SK-N-SH treated with all-trans-retinoic acid at 6 μM for 48 hours (cell line): ENCODE measurements around the gene TAC1.
A peak's percentile ranks its signal among the peaks of the same experiment; 100 is the strongest.

Experiments
- ATAC-seq: fragments of 200-7000 bp; cut with Tn5 transposase; 3 replicates; pipeline ENCODE4 v1.9.1; 2020; ENCODE audit warnings: mild to moderate bottlenecking, moderate library complexity
- ARNTL ChIP-seq: fragments of 450-650 bp; formaldehyde crosslinking; IDR thresholded peaks from 2 replicates; pipeline ENCODE4 v1.5.0; 2020; ENCODE audit warnings: low read depth, mild to moderate bottlenecking, moderate library complexity, borderline replicate concordance
- BACH2 ChIP-seq: fragments of 250-450 bp; sonication (Bioruptor Pico); IDR thresholded peaks from 2 replicates; pipeline ENCODE4 v1.9.0; 2021; ENCODE audit warnings: mild to moderate bottlenecking, borderline replicate concordance
- CSDC2 ChIP-seq: fragments of 250-450 bp; sonication (Bioruptor Pico); IDR thresholded peaks from 2 replicates; pipeline ENCODE4 v1.5.0; 2020; ENCODE audit warnings: mild to moderate bottlenecking, moderate library complexity
- GLIS3 ChIP-seq: fragments of 250-450 bp; sonication (Bioruptor Pico); IDR thresholded peaks from 2 replicates; pipeline ENCODE4 v1.5.0; 2020; ENCODE audit warnings: mild to moderate bottlenecking, moderate library complexity
- ISL1 ChIP-seq: fragments of 250-450 bp; sonication (Bioruptor Pico); IDR thresholded peaks from 2 replicates; pipeline ENCODE4 v2.1.2; 2022; ENCODE audit warnings: mild to moderate bottlenecking, moderate library complexity
- OSR1 ChIP-seq: fragments of 250-450 bp; sonication (Bioruptor Pico); IDR thresholded peaks from 2 replicates; pipeline ENCODE4 v1.8.0; 2022; ENCODE audit warnings: moderate library complexity, mild to moderate bottlenecking, inconsistent platforms
- PATZ1 ChIP-seq: fragments of 250-450 bp; sonication (Bioruptor Pico); IDR thresholded peaks from 2 replicates; pipeline ENCODE4 v1.8.0; 2020; ENCODE audit warnings: mild to moderate bottlenecking, moderate library complexity, borderline replicate concordance
- POU6F1 ChIP-seq: fragments of 250-450 bp; sonication (Bioruptor Pico); IDR thresholded peaks from 2 replicates; pipeline ENCODE4 v1.8.0; 2021; ENCODE audit warnings: low read depth, mild to moderate bottlenecking, moderate library complexity, borderline replicate concordance
- PPARA ChIP-seq: fragments of 250-450 bp; sonication (Bioruptor Pico); IDR thresholded peaks from 2 replicates; pipeline ENCODE4 v1.5.0; 2020; ENCODE audit warnings: mild to moderate bottlenecking, borderline replicate concordance
- RARB ChIP-seq: fragments of 250-450 bp; sonication (Bioruptor Pico); IDR thresholded peaks from 2 replicates; pipeline ENCODE4 v1.8.0; 2021; ENCODE audit warnings: mild to moderate bottlenecking, moderate library complexity
- SNAI2 ChIP-seq: fragments of 250-450 bp; sonication (Bioruptor Pico); IDR thresholded peaks from 2 replicates; pipeline ENCODE4 v1.5.0; 2020; ENCODE audit warnings: mild to moderate bottlenecking, moderate library complexity
- TCF4 ChIP-seq: fragments of 250-450 bp; sonication (Bioruptor Pico); IDR thresholded peaks from 2 replicates; pipeline ENCODE4 v1.8.0; 2021; ENCODE audit warnings: mild to moderate bottlenecking, moderate library complexity, borderline replicate concordance
- TOX ChIP-seq: fragments of 250-450 bp; sonication (Bioruptor Pico); IDR thresholded peaks from 2 replicates; pipeline ENCODE4 v1.8.0; 2021; ENCODE audit warnings: mild to moderate bottlenecking, moderate library complexity, borderline replicate concordance
- TSHZ2 ChIP-seq: fragments of 250-450 bp; sonication (Bioruptor Pico); IDR thresholded peaks from 2 replicates; pipeline ENCODE4 v1.5.0; 2020; ENCODE audit warnings: mild to moderate bottlenecking, moderate library complexity
- ZC3H10 ChIP-seq: fragments of 250-450 bp; sonication (Bioruptor Pico); IDR thresholded peaks from 2 replicates; pipeline ENCODE4 v1.5.1; 2021; ENCODE audit warnings: mild to moderate bottlenecking, moderate library complexity
- ZFP3 ChIP-seq: fragments of 250-450 bp; sonication (Bioruptor Pico); IDR thresholded peaks from 2 replicates; pipeline ENCODE4 v1.5.0; 2020; ENCODE audit warnings: mild to moderate bottlenecking, moderate library complexity
- ZNF565 ChIP-seq: fragments of 450-650 bp; formaldehyde crosslinking; conservative IDR thresholded peaks from 2 replicates; pipeline ENCODE4 v1.5.0; 2020; ENCODE audit warnings: low read depth, mild to moderate bottlenecking, moderate library complexity
- ZNF70 ChIP-seq: fragments of 450-650 bp; formaldehyde crosslinking; IDR thresholded peaks from 2 replicates; pipeline ENCODE4 v1.5.0; 2020; ENCODE audit warnings: mild to moderate bottlenecking, moderate library complexity
- ZNF8 ChIP-seq: fragments of 450-650 bp; formaldehyde crosslinking; IDR thresholded peaks from 2 replicates; pipeline ENCODE4 v1.5.0; 2020; ENCODE audit warnings: mild to moderate bottlenecking, moderate library complexity
- TF ChIP-seq, protein P1 (sequence below): fragments of 250-450 bp; sonication (Bioruptor Pico); IDR thresholded peaks from 2 replicates; pipeline ENCODE4 v1.5.1; 2021; ENCODE audit warnings: mild to moderate bottlenecking, moderate library complexity
- TF ChIP-seq, protein P2 (sequence below): fragments of 250-450 bp; sonication (Bioruptor Pico); IDR thresholded peaks from 2 replicates; pipeline ENCODE4 v1.5.1; 2020; ENCODE audit warnings: low read depth, mild to moderate bottlenecking, moderate library complexity

The TAC1 gene

GRCh38 chr7:97733276-97734161, 1.6 kb downstream of the TAC1 start:
- peak; percentile 41 for ATAC-seq
- TF ChIP-seq ARNTL: no peak
- TF ChIP-seq ZFP3: no peak
- TF ChIP-seq, protein P1, sequence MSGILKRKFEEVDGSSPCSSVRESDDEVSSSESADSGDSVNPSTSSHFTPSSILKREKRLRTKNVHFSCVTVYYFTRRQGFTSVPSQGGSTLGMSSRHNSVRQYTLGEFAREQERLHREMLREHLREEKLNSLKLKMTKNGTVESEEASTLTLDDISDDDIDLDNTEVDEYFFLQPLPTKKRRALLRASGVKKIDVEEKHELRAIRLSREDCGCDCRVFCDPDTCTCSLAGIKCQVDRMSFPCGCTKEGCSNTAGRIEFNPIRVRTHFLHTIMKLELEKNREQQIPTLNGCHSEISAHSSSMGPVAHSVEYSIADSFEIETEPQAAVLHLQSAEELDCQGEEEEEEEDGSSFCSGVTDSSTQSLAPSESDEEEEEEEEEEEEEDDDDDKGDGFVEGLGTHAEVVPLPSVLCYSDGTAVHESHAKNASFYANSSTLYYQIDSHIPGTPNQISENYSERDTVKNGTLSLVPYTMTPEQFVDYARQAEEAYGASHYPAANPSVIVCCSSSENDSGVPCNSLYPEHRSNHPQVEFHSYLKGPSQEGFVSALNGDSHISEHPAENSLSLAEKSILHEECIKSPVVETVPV (CRISPR knock-in tag): no peak
- TF ChIP-seq PATZ1 (CRISPR knock-in tag): no peak
- no peak for TF ChIP-seq OSR1 (CRISPR knock-in tag)
- no peak for TF ChIP-seq ZNF70 (CRISPR knock-in tag)
- no peak for TF ChIP-seq ISL1
- no peak for TF ChIP-seq ZC3H10 (CRISPR knock-in tag)
- TF ChIP-seq GLIS3 (CRISPR knock-in tag): no peak
- TF ChIP-seq ZNF8 (CRISPR knock-in tag): no peak
- no peak for TF ChIP-seq TOX
- no peak for TF ChIP-seq RARB
- TF ChIP-seq PPARA (CRISPR knock-in tag): no peak
- TF ChIP-seq, protein P2, sequence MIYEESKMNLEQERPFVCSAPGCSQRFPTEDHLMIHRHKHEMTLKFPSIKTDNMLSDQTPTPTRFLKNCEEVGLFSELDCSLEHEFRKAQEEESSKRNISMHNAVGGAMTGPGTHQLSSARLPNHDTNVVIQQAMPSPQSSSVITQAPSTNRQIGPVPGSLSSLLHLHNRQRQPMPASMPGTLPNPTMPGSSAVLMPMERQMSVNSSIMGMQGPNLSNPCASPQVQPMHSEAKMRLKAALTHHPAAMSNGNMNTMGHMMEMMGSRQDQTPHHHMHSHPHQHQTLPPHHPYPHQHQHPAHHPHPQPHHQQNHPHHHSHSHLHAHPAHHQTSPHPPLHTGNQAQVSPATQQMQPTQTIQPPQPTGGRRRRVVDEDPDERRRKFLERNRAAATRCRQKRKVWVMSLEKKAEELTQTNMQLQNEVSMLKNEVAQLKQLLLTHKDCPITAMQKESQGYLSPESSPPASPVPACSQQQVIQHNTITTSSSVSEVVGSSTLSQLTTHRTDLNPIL (CRISPR knock-in tag): no peak
- no peak for TF ChIP-seq TSHZ2 (CRISPR knock-in tag)
- TF ChIP-seq TCF4: no peak
- no peak for TF ChIP-seq SNAI2 (CRISPR knock-in tag)
- no peak for TF ChIP-seq CSDC2
- TF ChIP-seq ZNF565 (CRISPR knock-in tag): no peak

- TF ChIP-seq ZFP3: no peak
- no peak for TF ChIP-seq TCF4
- no peak for TF ChIP-seq TOX
- no peak for TF ChIP-seq BACH2 (CRISPR knock-in tag)
- TF ChIP-seq ISL1: no peak
- TF ChIP-seq POU6F1 (CRISPR knock-in tag): no peak
- TF ChIP-seq, protein P2 (CRISPR knock-in tag): no peak
- TF ChIP-seq GLIS3 (CRISPR knock-in tag): no peak
- no peak for TF ChIP-seq ZC3H10 (CRISPR knock-in tag)
- TF ChIP-seq ZNF8 (CRISPR knock-in tag): no peak
- no peak for TF ChIP-seq ZNF565 (CRISPR knock-in tag)
- ATAC-seq: no peak
These were observed 2.4 kb downstream of the TAC1 start for GRCh38 chr7:97734255-97734654.
